HG03159 (cell line): Measurements from ENCODE around the gene SLCO2A1.

Source experiments
- ATAC-seq: cut with Tn5 transposase; IDR thresholded peaks from one replicate; pipeline ENCODE4 v1.9.1; 2021; ENCODE audit warnings: mild to moderate bottlenecking, moderate library complexity; ENCODE audit not compliant: unreplicated experiment

The SLCO2A1 gene

DNA sequence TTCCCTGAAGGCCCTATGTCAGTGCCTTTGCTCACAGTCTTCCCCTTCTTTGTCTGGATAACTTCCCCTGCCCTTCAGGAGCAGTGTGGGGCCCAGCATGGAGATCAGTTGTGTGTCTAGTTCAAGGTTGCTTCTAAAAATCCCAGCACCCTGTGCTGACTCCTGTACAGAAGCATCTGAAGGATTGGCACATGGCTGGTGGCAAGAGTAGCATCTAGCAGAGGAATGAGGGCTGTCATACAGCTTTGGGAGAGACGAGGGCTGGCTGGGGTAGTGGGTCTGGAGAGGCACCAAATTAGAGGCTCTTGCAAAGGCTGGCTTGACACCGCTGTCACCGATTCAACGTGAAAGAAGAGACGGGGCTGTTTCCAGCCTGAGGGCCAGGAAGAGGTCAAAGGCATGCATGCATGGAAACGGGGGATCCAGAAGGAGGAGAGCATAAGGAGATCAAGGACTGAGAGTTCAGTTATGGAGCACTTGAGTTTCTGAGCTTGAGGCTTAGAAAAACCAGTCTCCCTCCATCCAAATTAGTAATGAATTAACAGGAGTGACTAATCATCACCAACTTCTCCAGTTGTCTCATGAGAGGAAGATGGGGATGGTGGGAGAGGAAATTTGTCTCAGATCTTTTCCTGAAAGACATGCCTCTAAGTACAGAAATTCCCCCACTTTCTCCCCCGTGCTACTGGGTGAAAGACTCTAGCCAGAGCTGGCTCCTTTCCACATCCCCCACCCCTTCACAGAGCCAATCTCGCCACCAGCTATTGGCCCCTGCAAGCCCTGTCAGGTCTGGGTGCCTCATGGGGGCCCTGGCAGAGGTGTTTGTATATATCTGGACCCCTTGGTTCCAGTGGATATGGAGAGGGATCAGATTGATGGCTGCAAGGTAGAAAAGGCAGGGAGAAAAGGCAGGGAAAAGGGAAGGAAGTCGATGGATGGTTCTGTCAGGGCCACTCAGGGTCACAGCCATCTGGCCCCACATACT, 45.9 kb downstream of the SLCO2A1 start:
- no peak for ATAC-seq

DNA sequence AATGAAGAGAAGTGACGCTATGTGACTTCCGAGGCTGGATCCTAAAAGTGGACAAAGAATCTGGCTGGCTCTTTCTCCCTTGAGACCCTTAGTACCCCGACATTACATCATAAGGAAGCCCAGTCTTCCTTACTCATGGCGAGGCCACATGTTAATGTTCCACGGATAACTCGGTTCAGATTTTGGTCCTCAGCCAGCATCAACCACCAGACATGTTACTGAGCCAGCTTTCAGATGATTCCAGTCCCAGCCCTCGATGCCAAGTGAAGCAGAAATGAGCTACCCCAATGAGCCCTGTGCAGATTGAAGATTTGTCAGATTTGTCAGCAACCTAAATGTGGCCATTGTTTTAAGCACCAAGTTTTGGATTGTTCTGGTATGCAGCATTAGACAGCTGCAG, 46.6 kb downstream of the SLCO2A1 start:
- ATAC-seq, result no peak

DNA sequence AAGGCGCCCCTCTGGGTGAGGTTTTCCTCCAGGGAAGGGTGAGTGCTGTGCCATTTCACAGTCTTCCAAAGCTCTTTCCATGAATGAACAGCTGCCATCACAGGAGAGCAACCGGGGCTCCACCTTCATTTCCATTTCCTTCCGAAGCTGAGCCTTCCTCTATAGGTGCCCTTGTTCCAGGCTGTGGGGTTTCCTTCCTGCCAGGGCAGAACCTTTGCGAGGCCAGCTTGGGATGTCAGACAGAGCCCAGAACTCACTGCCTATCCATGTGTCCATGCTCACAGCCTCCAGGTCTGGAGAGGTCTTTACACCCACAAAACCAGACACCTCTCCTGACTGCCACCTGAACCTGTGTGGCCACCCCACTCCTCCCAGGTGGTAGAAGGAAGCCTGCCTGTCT, 49.2 kb downstream of the SLCO2A1 start:
- no peak for ATAC-seq

DNA sequence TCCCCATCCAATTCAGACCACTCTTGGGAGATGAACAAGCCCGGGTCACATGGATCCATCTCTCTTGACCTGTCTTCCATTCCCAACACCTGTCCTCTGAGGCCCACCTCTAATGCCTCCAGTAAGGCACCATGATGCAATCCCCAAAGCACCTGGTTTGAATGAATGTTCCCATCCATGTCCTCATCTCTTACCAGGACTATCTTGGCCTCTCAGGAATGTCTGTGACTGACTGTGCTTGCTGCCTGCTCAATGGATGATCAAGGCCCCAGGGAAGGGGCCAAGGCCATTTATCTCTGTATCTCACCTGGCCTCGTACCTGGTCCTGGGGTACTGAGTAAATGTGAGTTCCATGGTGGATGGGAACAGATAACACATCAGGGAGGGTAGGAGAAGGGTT, 49.7 kb downstream of the SLCO2A1 start:
- no peak for ATAC-seq

DNA sequence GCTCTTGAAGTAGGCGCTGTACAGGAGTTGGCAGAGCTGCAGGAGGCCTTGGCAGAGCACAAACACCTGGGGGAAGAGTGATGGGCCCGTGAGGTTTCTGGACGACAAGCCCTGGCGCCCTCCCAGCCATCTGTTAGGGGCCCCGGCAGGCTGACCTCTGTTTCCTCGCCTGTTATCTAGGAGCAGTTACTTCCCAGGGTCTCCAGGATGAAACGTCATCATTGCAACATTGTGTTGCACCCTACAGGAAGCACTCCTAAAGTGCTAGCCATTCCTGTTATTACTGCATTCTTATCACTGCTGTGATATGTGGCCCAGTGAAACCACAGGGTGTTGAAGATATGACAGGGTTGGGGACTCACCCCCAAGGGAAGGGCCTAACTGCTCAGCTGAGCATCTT, 50.2 kb downstream of the SLCO2A1 start:
- ATAC-seq, result no peak

DNA sequence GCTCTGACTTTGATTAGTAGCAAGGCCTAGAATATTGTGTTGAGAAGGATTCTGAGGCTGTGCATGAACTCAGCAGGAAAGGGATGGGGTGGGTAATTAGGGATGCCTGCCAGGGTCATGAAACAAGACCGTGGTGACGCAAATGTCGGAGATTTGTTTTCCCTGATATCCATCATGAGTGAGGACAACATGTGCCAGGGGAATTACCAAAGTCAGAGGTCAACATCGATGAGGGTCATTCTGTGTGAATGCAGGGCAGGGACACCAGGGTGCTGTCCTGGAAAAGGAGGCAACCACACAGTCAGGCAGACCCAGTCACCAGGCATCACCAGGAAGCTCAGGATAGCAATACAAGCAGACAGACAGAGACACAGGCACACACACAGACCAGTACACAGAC, 52.2 kb downstream of the SLCO2A1 start:
- no peak for ATAC-seq

DNA sequence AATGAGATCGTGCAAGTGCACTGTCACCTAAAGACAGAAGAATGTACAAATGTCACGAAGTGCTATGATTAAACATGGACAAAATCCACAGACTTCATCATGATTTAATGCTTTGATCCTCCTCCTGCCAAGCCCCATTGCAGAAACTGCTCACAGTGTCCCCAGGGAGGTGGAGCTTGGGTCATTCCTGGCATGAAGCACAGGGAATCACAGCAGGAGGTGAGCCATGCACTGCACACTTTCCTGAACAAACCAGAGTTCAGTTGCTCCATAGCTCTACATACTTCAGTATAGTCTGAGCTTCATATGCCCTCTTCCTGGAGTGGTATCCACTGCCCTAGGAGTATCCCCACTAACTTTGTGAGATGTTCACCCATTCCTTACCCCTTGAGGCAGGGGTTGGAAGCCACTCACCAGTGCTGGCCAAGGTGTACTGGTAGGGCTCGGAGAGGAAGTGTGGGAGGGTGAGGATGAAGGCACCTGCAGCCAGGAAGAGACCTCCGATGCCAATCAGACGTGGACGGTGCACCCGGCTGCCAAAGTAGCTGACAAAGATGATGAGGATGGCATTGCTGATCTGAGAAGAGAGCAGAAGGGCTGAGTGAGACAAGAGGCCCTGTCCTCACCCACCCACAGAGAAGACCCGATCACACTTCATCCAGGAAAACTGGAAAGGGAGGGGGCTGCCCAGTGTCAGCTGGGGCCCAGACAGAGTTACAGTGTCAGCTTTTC, 56.3 kb downstream of the SLCO2A1 start:
- no peak for ATAC-seq

DNA sequence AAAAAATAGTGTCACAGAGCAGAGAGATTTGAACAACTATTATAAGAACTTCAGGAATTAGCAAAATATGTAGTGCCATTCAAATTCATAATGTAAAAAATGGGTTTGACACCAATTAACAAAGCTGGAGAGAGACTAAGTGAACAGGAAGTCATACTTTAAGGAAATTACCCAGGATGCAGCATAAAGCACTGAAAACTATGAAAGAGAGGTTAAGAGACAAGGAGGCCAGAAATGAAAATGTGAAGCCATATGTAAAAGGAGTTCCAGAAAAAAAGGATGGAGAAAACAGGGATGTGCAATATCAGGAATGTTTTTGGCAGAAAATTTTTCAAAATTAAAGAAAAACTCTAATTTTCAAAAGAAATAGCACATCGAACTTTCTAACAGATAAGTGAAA, 57.6 kb downstream of the SLCO2A1 start:
- ATAC-seq, result no peak

DNA sequence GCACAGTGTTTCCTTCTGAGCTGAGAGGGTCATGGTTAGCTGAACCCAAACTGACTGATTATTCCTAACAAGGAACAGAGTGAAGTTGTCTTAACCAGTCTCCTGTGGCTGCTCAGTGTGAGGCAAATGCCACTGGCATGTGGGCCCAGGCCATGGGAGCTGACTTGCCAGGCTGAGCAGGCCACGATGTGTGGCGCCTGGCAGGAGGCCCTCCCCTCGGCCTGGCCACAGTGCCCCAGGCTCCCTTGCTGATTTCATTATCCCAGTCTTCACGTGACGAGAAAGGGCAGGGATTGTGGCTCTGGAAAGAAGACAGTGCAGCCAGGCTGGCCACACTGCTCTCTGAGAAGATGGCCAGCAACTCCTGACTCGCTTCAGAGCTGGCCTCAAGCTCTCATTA, 58.8 kb downstream of the SLCO2A1 start:
- no peak for ATAC-seq

DNA sequence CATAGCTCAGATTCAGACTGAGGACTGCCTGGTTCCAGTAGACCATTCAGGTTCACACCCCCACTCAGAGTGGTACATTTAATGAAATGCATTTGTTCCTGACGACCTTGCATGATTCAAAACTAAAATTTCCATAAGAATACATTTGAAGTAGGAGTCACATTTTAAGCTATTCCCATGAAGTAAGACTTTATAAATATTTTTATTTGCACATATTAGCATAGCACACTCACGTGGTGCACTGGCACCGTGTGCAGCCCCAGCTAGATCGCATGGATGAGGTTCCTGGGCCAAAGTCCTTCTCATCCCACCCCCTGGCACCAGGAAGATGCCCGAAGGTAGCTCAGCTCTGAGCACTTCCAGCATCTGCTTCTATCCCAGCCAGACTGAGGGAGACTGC, 59.4 kb downstream of the SLCO2A1 start:
- no peak for ATAC-seq

DNA sequence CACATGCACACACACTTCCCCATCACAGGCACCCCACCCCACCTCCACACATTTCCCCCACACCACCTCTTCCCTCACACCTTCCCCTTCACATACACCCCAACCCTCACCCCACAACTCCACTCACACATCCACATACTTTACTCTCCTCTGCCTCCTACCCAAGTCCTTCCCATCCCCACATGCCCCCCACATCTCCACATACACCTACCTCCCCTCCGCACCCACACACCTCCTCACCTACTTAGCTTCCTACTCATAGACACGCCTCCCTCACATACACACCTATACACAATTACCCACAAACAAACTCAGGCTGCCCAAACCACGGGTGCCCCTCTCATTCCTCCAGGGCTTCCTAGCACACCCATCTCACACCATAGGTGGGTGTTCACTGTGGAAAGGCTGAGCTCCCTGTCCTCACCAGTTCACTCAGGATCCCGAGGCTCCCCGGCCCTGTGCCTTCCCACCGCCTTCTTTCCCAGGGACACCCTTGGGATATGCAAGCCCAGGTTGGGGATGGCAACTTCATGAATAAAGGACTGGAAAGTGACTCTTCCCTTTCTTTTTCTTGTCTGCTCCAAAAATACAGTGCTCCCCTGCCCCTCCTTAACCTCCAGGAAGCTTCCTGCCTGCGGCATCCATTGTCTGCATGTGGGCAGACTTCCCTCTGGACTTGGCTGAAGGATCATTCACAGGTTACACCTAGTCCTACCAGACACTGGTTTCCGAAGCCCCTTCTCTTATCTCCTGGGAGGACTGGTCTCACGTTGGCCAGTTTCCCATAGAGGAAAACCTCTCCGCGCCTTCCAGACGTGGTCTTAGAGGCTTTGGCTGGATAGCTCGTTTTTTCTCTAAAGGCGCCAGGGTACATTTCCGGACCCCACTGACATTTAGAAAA, 61.5 kb downstream of the SLCO2A1 start:
- ATAC-seq, result no peak

DNA sequence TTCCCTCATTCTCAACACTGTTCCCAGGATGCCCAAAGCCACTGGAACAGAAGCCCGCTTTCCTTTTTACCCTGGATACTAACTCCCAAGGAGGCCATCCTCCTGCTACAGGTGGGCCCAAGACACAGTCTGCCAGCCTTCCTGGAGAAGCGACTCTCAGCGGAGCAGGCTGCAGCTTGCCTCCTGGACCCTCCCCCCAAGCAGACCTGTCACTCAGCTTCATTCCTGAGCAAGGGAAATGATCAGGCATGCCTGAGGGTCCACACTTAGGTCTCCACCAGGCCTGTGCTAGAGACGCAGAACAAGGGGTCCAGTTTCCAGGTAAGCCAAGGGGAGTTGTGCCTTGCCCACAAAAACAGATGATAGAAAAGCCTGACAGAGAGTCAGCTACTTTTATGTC, 62.8 kb downstream of the SLCO2A1 start:
- ATAC-seq, result no peak

DNA sequence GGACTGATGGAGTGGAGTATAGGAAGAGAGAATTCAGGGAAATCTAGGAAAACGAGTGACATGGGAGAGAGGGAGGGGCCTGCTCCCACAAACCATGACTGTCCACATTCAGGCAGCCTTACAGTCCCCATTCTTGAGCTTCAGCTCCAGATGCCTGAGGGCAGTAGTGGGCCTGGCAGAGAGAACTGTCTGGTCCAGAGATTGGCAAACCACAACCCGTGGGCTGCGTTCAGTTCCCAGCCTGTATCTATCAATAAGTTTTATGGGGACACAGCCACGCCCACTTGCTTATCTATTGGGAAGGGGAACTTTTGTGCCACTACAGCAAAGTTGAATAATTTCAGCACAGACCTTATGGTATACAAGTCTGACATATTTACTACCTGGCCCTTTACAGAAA, 63.8 kb downstream of the SLCO2A1 start:
- ATAC-seq, result no peak

DNA sequence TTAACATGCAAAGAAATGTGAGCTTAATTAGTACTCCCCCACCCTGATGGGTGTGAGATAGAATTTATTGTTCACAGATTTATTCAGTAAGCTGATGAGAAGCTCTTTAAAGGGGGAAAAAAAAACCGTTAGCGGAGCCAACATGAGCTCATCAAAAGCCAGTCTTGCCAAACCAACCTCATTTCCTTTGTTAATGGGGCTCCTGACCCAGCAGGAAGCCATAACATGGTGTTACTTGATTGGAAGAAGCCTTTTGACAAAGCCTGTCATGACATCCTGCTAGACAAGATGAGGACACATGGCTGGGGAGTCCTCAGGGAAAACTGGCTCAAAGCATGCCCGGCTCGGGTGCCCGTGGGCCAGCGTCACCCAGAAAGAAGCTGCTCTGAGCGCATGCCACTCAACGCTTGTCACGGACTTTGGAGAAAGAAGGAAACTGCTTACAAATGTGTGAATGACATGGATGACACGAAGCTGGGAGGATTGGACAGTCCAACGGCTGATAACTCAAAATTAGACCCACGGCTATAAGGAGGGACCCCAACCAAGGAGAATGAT, 64.6 kb downstream of the SLCO2A1 start:
- ATAC-seq, result no peak

DNA sequence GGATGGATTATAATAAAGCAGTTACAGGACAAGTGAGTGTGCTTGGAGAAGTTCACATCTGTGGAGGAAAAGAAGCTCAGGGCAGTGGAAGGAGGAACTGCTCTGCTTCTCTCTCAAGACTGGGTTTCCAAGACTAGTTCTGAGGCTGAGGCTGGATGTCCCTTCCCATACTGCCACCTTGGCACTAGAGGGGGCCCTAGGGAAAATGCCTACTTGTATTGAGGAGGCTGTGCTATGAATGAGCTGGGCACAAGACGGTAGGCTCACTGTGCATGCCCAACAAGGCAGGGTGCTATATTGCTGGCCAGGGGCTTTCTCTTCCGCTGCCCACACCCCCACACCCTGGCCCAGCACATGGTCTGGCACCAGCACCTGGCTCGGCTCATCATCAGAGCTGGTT, 65.2 kb downstream of the SLCO2A1 start:
- no peak for ATAC-seq

DNA sequence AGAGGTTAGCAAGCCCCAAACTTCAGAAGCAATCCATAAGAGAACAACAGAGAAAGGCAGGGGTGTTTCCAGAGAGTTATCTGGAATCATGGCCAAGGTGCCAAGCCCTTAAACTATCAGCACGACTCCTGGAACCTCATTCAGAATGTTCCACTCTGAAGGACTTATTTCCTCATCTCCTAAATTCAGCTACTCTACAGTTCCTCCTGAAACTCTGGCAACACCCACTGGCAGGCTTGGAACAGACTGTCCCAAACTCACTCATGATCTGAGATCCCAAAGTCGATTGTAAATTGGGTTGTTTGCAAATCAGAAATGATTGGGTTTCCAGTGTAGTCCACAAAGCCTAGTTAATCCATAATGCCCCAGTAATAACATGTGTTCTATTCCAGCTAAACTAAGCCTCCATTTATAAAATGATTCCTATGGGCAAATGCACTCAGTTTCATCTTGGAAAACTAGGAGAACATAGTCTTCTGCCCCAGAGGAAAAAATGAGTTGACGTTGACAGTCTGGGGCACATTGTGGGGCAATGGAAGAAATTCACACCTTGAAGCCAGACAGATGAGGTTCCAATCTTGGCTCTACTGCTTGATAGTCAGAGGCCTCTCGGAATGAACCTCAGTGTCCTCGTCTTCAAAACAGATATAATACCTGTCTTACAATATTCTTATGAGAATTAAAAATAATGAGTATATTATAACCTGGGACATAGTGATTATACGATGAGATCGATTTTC, 65.9 kb downstream of the SLCO2A1 start:
- no peak for ATAC-seq

DNA sequence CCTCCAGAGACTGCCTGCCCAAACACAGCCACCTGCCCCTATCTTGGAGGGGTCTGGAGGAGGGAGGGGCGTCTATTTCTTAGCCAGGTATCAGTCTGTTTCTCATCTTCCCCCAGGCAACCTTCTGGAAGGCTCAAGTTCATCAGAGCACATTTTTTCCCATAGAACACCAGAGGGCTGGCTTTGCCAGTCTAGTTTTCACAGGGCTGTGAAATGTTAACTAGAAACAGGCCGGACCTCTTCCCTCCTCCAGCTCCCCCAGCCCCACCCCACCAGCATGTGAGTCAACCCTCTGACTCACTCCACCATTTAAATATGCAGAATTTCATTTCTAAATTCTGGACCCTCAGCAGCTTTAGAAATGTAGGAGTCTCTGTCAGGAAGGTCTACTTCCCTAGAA, 66.9 kb downstream of the SLCO2A1 start:
- no peak for ATAC-seq

DNA sequence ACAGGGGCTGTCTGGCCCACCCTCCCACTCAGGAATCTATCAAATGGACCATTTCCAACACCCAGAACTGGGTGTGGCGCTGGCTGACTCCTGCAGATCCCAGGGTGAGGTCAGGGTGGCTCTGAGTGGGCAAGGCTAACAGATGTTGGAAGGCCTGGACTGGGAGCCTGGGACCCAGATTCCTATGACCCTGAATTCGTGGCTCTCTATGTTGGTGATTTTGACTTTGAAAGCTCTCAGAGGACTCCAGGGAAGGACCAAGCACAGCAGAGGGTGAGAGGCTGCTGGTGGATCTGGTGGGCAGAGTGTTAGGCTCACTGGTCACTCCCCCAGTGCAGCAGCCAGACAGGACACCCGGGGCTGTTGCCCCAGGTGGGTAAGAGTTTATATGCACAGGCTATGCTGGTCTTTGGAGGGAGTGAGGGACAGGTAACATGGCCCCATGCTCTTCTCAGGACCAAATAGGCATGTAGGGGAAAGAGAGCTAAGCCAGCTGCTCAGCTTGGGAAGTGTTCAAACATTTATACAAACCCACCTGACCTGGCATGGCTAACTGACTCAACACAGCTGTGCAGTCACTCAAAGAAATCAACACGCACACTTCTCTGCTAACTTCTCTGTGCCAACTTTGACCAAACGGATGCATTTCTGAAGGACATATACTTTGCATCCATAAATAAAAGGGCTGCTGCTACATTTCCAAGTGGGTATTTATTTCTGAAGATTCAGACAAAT, 71.5 kb downstream of the SLCO2A1 start:
- no peak for ATAC-seq

DNA sequence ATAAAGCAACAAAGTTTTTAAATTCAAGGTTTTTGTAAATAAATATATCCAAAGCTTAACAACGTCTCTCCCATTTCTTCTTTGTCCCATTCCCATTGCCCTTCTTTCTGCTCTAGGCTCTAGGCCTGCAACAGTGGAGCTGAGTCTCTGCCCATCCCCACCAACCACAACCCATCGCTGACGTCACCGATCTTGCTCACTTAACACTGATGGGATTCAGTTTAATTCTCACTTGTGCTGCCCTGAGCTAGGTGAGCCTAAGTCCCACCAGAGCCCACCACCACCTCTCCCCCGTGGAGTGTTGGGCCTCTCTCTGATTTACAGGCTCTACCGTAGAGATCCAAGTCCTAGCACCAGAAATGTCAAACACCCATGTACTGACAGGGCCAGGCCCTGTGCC, 72.7 kb downstream of the SLCO2A1 start:
- no peak for ATAC-seq
